ENCODE results near the gene PPP1R14C. TPM values are rescaled to one million over a fixed set of nuclear protein-coding genes. Genes with fewer than 3 reads are reported as not detected.
"Not testable (repeated sequence)": the region's sequence is repeated elsewhere in the genome, so short reads cannot be mapped to it uniquely, and the experiment has no call there.

The PPP1R14C gene
- polyA plus RNA-seq, 10 donors: 23.2 to 61.4 (median 39.5) TPM

- DNase-seq: no peak
These were observed 8.4 kb upstream of the PPP1R14C start for GRCh38 chr6:150134280-150134920.

- DNase-seq: not testable (repeated sequence)
These were observed 5.1 kb upstream of the PPP1R14C start for GRCh38 chr6:150137711-150138110.

- no peak for DNase-seq
These were observed 4.2 kb upstream of the PPP1R14C start for GRCh38 chr6:150138638-150139037.

- DNase-seq: no peak
These were observed 3.3 kb upstream of the PPP1R14C start for GRCh38 chr6:150139533-150139932.

GRCh38 chr6:150140236-150140969, 2.4 kb upstream of the PPP1R14C start:
- DNase-seq: no peak

GRCh38 chr6:150142097-150142669, 661 bp upstream of the PPP1R14C start:
- peak in 1 of 3 donors; percentile 18 for DNase-seq

- peak in 1 of 3 donors; percentile 50 for DNase-seq
These were observed 861 bp downstream of the PPP1R14C start for GRCh38 chr6:150143516-150144293.

- DNase-seq: no peak
These were observed 1.5 kb downstream of the PPP1R14C start for GRCh38 chr6:150144294-150144868.

GRCh38 chr6:150145427-150145826, 2.6 kb downstream of the PPP1R14C start:
- no peak for DNase-seq

- no peak for DNase-seq
These were observed 3.0 kb downstream of the PPP1R14C start for GRCh38 chr6:150145830-150146229.

GRCh38 chr6:150146436-150146835, 3.6 kb downstream of the PPP1R14C start:
- no peak for DNase-seq

- DNase-seq: no peak
These were observed 6.3 kb downstream of the PPP1R14C start for GRCh38 chr6:150149146-150149545.

- DNase-seq: no peak
These were observed 7.6 kb downstream of the PPP1R14C start for GRCh38 chr6:150150458-150150820.

- DNase-seq: no peak
These were observed 8.2 kb downstream of the PPP1R14C start for GRCh38 chr6:150150821-150151646.

GRCh38 chr6:150152891-150153876, 10.3 kb downstream of the PPP1R14C start:
- DNase-seq: peak in 1 of 3 donors; percentile 44

- no peak for DNase-seq
These were observed 11.2 kb downstream of the PPP1R14C start for GRCh38 chr6:150153905-150154492.

- DNase-seq: no peak
These were observed 13.6 kb downstream of the PPP1R14C start for GRCh38 chr6:150156460-150156859.

- DNase-seq: no peak
These were observed 14.2 kb downstream of the PPP1R14C start for GRCh38 chr6:150157081-150157480.

GRCh38 chr6:150159757-150160156, 16.9 kb downstream of the PPP1R14C start:
- DNase-seq: no peak
